ENCODE measurements around the gene ATF5.

The ATF5 gene, protein sequence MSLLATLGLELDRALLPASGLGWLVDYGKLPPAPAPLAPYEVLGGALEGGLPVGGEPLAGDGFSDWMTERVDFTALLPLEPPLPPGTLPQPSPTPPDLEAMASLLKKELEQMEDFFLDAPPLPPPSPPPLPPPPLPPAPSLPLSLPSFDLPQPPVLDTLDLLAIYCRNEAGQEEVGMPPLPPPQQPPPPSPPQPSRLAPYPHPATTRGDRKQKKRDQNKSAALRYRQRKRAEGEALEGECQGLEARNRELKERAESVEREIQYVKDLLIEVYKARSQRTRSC

GRCh38 chr19:49929121-49929610 lies at the start of gene ATF5, which contains the start of gene NUP62:
ATF5 (plus strand) TSS chr19:49929205; CDS start chr19:49930851, 1,646 bp downstream.
NUP62 (minus strand) TSS chr19:49929504; CDS start chr19:49909807, 19,697 bp downstream.
- peak; percentile 87 for DNase-seq

DNA sequence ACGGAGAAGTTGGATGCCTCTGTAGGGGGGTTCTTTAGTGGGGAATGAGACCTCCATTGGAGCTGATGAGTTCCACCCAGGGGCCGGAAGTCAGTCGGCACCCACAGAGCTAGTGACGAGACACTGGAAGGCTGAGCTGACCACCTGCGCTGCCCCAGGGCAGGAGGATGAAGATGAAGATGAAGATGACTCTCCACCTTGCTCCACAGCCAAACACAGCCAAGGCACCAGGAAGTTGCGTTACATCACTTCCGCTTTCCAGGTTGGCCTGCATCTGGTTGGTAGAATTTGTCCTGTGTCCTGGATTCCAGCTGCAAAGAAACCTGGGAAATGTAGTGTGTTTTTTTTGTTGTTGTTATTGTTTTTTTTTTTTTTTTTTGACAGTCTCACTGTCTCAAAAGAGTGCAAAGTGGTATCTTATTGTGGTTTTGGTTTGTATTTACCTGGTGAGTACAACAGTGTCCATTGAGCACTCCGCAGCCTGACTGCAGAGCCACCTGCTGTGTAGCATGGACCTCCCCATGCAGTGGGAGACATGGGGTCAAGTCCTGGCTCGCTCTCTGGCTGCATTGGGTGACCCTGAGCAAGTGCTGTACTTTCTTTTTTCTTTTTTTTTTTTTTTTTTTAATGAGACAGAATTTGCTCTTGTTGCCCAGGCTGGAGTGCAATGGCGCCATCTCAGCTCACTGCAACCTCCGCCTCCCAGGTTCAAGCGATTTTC lies 49.6 kb upstream of the ATF5 start:
- DNase-seq, result no peak

DNA sequence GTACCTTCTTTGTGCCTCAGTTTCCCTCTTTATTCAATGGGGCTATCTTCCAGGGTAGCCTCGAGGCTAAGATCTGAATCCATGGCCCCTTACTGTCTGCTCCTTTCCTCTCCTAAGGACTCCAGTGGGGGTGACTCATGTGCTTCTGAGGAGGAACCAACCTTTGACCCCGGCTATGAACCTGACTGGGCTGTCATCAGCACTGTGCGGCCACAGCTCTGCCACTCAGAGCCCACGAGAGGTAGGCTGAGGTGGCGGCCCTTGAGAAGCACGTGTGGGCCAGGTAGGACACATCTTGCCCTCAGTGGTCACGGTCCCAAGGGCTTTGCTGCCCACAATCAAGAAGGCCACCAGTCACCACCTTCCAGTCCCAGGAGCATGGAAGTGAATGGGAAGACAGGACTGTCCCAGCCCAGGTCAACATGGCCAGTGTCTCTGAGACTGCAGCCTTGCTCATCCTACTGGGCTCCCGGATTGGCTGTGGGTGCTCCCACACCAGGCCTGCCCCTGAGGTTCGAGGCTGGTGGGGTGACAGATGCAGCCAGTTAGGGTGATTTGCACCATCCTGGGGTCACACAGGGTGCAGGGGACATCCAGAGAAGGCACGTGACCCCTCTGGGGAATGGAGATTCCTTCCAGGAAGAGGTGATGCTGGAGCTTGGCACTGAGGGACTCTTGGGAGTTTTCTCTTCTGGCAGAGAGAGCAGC lies 48.7 kb upstream of the ATF5 start:
- DNase-seq, result no peak

GRCh38 chr19:49881186-49881585 lies 47.8 kb upstream of the ATF5 start:
- DNase-seq, result no peak

- peak; percentile 31 for DNase-seq
These were observed 47.2 kb upstream of the ATF5 start for GRCh38 chr19:49881672-49882394.

- no peak for DNase-seq
These were observed 46.4 kb upstream of the ATF5 start for GRCh38 chr19:49882643-49883042.

GRCh38 chr19:49883094-49883493 lies 45.9 kb upstream of the ATF5 start:
- no peak for DNase-seq

- DNase-seq, result no peak
These were observed 44.9 kb upstream of the ATF5 start for GRCh38 chr19:49884109-49884508.

DNA sequence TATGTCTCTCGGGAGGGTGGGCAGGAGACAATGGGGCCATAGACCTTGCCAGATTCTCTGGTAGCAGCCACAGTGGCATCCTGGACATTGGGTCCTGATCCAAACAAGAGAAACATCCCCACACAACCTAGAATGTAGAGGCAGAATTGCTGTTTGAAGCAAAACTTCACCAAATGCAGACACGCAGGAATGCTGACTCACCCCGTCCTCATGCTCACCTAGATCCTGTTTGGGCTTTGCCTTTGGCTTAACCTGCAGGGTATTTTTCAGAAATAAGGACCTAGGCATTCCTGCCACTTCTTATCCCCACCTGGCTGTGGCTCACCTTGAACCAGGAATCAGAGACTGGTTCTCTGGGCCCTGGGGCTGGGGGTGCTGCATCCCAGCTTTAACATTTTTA lies 44.2 kb upstream of the ATF5 start:
- no peak for DNase-seq

DNA sequence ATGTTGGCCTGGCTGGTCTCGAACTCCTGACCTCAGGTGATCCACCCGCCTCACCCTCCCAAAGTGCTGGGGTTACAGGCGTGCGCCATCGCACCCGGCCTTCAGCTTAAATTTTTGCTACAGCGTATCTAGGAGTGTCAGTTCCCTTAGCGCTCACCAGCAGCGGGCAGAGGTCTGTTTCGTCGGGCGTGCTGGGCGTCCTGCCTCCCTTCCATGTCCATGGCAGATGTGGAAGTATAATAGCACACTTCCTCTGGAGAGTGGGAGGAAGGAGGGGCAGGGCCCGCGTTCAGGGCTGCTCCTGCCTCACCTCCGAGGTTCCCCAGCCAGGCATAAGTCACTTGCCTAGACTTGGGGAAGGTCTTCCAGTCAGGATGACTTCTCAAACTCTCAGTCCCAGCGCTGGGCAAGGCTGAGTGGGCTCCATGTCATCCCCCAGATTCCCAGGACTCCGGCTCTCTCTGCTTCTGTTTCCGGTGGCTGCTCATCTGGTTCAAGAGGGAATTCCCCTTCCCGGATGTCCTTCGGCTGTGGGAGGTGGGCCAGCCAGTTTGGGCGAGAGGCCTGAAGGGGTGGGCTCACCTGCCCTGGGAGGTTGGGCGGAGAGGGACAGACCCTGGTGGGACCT lies 41.9 kb upstream of the ATF5 start:
- no peak for DNase-seq

GRCh38 chr19:49887665-49888509 lies 41.1 kb upstream of the ATF5 start:
- no peak for DNase-seq

DNA sequence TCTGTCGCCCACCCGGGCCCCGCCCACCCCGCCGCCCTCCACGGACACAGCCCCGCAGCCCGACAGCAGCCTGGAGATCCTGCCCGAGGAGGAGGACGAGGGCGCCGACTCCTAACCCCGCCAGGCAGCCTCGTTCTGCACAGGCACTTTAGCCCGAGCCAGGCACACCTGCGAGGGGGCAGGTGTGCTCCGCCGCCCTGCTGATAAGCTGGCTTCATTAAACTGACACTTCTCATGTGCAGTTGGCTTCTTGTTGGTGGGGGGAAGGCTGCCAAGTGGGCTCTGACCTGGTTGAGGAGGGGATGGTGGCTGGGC lies 40.5 kb upstream of the ATF5 start:
- DNase-seq, result no peak

GRCh38 chr19:49889038-49889686 lies 39.8 kb upstream of the ATF5 start:
- DNase-seq, result no peak

- peak; percentile 68 for DNase-seq
These were observed 39.2 kb upstream of the ATF5 start for GRCh38 chr19:49889687-49890348.

DNA sequence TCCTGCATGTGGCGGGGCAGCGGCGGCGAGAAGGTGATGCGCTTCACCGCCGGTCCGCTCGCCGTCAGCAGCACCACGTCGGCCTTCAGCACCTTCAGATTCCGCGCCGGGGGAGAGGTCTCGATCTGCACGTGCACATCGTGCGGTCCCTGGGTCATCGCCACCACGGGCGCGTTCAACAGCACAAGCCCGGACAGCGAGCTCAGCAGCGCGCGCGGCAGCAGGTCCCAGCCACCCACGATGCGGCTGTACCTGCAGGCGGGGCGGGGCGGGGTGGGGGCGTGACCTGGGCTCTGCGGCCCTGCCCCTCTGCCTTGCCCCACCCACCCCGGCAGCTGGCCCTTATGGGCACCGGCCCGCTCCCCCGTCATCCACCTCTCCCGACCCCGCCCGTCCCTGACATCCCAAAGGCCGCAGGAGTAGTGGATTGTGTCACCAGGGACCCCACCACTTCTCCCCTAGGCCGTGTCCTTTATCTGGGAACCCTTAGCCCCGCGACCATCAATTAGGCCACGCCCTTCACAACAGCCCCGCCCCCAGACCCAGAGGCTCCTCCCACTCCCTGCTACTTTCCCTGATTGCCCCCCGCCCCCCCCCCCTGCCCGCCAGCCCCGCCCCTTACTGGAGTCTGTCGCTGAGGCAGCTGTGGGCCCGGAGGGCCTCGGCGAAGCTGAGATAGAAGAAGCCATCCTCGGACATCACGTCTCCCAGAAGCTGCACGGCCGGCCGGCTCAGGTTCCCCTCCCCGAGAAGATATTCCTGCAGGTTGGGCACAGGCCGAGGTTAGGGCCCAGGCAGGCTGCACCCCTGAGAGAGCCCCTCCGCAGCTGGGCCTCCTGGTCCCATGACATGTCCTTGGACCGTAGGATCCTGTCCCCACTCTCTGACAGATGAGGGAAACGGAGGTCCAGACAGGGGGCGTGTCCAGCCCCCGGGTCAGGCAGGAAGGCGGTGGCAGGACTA lies 38.4 kb upstream of the ATF5 start:
- DNase-seq, result no peak

DNA sequence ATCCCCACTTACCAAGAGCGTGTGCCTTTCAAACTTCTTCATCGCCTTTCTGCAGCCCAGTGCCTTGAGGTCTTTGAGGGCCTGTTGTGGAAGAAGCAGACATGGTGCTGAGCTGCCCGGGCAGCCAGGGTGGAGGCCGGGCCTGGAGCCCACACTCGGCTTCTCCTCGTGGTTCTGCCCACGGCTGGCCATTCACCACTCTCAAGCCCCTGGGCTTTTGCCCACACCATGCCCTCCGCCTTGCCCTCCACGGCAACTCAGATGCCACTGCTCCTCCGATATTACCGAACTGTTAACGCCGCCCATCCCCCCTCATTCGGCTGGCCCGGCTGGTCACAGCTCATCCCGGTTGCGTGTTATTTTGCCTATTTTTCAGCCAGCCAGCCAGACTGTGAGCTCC lies 37.6 kb upstream of the ATF5 start:
- DNase-seq, result no peak

DNA sequence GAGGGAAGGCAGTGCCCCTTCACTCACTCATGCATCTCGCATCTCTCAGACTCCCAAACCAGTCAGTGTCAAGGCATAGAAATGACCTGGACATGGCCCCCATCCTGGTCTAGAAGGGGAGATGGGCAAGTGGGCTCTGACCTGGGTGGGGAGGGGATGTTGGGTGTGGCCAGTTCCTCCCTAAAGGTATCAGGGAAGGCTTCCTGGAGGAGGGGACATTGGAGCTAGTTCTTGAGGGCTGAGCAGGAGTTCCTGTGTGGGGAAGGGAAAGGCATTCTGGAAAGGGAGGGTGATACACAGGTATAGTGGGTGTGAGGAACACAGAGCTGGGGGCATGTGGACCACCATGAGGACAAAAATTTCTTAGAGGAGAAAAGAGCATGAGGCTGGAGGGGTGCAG lies 36.3 kb upstream of the ATF5 start:
- DNase-seq, result no peak

DNA sequence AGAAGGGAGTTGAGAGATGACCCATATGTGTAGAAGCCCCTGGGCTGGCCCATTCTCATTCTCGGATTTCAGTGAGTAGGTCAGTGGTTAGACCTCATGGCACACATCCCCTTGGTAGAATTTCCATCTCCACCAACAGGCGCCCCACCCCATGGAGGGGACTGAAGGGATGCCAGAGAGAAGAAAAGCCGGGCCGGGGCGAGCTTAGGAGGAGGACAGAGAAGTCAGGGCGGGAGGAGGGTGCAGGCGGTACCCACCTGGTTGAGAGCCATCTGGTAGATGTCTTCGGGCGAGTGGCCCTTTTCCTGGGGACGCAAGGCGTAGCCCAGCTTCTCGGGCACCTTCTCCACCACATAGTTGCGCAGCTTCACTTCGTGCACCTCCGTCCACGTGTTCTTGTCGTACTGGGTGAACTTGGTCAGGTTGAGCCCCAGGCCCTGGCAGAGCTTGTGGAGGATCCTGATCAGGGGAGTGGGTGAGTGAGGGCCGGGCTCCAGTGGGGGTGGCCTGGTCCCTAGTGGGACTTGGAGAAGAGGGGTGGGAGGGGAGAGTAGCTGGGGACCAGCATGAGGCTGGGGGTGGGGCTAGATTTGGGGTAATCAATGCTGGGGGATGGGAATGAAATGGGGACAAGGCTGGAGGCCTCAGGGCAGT lies 34.9 kb upstream of the ATF5 start:
- no peak for DNase-seq

Measured in fibroblast of skin of right quadriceps (primary cell).